ENCODE data around the gene MRGPRX4. TPM values are rescaled to one million over a fixed set of nuclear protein-coding genes. Genes with fewer than 3 reads are reported as not detected.
"Not testable (repeated sequence)": the region's sequence is repeated elsewhere in the genome, so short reads cannot be mapped to it uniquely, and the experiment has no call there.

MRGPRX4 gene
- total and polyA plus RNA-seq, 2 donors from 2014 or later, result not detected

DNA sequence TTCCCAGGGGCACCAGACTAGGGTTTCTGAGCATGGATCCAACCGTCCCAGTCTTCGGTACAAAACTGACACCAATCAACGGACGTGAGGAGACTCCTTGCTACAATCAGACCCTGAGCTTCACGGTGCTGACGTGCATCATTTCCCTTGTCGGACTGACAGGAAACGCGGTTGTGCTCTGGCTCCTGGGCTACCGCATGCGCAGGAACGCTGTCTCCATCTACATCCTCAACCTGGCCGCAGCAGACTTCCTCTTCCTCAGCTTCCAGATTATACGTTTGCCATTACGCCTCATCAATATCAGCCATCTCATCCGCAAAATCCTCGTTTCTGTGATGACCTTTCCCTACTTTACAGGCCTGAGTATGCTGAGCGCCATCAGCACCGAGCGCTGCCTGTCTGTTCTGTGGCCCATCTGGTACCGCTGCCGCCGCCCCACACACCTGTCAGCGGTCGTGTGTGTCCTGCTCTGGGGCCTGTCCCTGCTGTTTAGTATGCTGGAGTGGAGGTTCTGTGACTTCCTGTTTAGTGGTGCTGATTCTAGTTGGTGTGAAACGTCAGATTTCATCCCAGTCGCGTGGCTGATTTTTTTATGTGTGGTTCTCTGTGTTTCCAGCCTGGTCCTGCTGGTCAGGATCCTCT lies 709 bp downstream of the MRGPRX4 start:
- Histone ChIP-seq H3K4me1 (ENCODE audit: control insufficient read depth in 2 of 3, insufficient read depth in 2 of 3, low read depth in 1 of 3, low read length in 3 of 3) (no peaks in the 10 kb centered on the region), H3K4me3 (ENCODE audit: low read length in 3 of 3) (no peak overlapping the region), H3K27me3 (ENCODE audit: control insufficient read depth, insufficient read depth, low read length) (no peaks in the 10 kb centered on the region), H3K9ac (ENCODE audit: low read length in 3 of 3) (no peak overlapping the region), H3K36me3 (ENCODE audit: control insufficient read depth in 2 of 3, insufficient read depth in 3 of 3, low read length in 3 of 3) (no peaks in the 10 kb centered on the region), H3K27ac (ENCODE audit: low read depth in 2 of 2, low read length in 2 of 2) (no peak overlapping the region), H3K9me3 (ENCODE audit: control insufficient read depth in 2 of 3, insufficient read depth in 1 of 3, low read length in 3 of 3) (no peaks in the 10 kb centered on the region)
- TF ChIP-seq, protein P1, sequence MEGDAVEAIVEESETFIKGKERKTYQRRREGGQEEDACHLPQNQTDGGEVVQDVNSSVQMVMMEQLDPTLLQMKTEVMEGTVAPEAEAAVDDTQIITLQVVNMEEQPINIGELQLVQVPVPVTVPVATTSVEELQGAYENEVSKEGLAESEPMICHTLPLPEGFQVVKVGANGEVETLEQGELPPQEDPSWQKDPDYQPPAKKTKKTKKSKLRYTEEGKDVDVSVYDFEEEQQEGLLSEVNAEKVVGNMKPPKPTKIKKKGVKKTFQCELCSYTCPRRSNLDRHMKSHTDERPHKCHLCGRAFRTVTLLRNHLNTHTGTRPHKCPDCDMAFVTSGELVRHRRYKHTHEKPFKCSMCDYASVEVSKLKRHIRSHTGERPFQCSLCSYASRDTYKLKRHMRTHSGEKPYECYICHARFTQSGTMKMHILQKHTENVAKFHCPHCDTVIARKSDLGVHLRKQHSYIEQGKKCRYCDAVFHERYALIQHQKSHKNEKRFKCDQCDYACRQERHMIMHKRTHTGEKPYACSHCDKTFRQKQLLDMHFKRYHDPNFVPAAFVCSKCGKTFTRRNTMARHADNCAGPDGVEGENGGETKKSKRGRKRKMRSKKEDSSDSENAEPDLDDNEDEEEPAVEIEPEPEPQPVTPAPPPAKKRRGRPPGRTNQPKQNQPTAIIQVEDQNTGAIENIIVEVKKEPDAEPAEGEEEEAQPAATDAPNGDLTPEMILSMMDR (IDR thresholded peaks at IDR 0.05; ENCODE audit: borderline replicate concordance, extremely low read depth, insufficient read depth), result no peak
- DNase-seq (no peak), FAIRE-seq (no peak)
- intact Hi-C loops (cut with DNase I), result no loop called here

DNA sequence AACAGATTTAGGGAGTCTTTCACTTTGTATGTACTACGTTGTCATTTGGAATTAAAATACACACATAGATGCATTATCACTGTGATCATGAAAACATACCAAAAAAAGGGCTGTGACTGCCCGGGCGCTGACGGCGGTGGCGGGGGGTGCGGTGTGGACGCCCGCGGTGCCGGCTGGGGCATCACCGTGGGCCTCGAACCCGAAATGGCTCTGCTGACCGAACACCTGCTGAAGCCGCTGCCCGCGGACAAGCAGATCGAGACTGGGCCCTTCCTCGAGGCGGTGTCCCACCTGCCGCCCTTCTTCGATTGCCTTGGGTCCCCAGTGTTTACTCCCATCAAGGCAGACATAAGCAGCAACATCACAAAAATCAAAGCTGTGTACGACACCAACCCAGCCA lies 16.2 kb downstream of the MRGPRX4 start:
- FAIRE-seq (no peak), DNase-seq (peak in 1 of 5 donors; percentile 36)
- no peak overlapping the region for H3K9ac ChIP-seq (ENCODE audit: low read length in 3 of 3)
- H3K36me3 ChIP-seq (ENCODE audit: control insufficient read depth in 2 of 3, insufficient read depth in 3 of 3, low read length in 3 of 3), result no peaks in the 10 kb centered on the region
- TF ChIP-seq, protein P1 (IDR thresholded peaks at IDR 0.05; ENCODE audit: borderline replicate concordance, extremely low read depth, insufficient read depth), result no peak
- no peak overlapping the region for H3K4me3 ChIP-seq (ENCODE audit: low read length in 3 of 3)
- intact Hi-C loops (cut with DNase I), result no loop called here
- no peaks in the 10 kb centered on the region for H3K4me1 ChIP-seq (ENCODE audit: control insufficient read depth in 2 of 3, insufficient read depth in 2 of 3, low read depth in 1 of 3, low read length in 3 of 3)
- H3K27ac ChIP-seq (ENCODE audit: low read depth in 2 of 2, low read length in 2 of 2), result no peak overlapping the region
- no peaks in the 10 kb centered on the region for H3K27me3 ChIP-seq (ENCODE audit: control insufficient read depth, insufficient read depth, low read length)
- no peaks in the 10 kb centered on the region for H3K9me3 ChIP-seq (ENCODE audit: control insufficient read depth in 2 of 3, insufficient read depth in 1 of 3, low read length in 3 of 3)

DNA sequence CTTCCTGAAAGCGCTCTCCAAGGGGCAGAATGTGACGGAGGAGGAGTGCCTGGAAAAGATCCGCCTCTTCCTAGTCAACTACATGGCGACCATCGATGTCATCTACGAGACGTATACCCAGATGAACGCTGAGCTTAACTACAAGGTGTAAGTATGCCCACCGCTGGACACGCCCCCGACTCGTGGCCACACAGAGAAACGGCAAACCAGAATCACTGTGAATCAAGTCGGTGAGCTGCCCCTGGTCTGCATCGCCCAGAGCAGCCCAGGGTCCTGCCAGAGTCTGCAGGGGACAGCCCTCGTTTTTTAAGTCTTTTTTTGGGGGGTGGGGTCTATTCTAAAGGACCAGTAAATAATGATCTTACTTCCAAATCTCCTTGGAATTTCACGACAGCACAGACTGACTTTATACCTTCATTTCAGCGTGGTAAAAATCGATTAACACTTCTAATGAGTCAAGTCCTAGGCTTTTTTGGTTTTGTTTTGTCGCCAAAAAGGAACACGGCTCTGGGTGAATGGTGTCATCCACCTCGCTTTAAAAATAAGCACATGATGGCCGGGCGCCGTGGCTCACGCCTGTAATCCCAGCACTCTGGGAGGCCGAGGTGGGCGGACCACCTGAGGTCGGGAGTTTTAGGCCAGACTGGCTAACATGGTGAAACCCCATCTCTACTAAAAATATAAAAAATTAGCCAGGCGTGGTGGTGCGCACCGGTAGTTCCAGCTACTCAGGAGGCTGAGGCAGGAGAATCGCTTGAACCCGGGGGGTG lies 17.0 kb downstream of the MRGPRX4 start:
- intact Hi-C loops (cut with DNase I); H3K4me1 ChIP-seq (ENCODE audit: control insufficient read depth in 2 of 3, insufficient read depth in 2 of 3, low read depth in 1 of 3, low read length in 3 of 3); DNase-seq; H3K9ac ChIP-seq (ENCODE audit: low read length in 3 of 3); H3K27me3 ChIP-seq (ENCODE audit: control insufficient read depth, insufficient read depth, low read length); FAIRE-seq; H3K27ac ChIP-seq (ENCODE audit: low read depth in 2 of 2, low read length in 2 of 2); H3K36me3 ChIP-seq (ENCODE audit: control insufficient read depth in 2 of 3, insufficient read depth in 3 of 3, low read length in 3 of 3); H3K9me3 ChIP-seq (ENCODE audit: control insufficient read depth in 2 of 3, insufficient read depth in 1 of 3, low read length in 3 of 3); H3K4me3 ChIP-seq (ENCODE audit: low read length in 3 of 3): not testable (repeated sequence)

DNA sequence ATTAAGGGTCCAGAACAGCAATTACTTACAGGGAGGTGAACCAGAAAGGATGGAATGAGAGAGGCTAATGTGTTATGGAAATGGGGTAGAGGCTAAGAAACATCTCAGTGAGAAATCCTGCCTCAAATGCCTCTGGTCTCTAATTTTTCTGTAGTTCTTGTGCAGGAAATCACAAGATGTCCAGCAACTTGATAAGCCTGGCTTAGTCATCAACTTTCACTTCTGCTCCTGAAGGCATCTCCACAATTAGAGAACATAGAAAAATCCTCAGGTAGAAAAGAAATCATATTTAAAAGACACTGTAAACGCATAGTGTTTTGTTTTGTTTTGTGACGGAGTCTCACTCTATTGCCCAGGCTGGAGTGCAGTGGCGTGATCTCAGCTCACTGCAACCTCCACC lies 18.7 kb downstream of the MRGPRX4 start:
- no peak overlapping the region for H3K9ac ChIP-seq (ENCODE audit: low read length in 3 of 3)
- no peak overlapping the region for H3K4me3 ChIP-seq (ENCODE audit: low read length in 3 of 3)
- no peak for DNase-seq
- no peaks in the 10 kb centered on the region for H3K4me1 ChIP-seq (ENCODE audit: control insufficient read depth in 2 of 3, insufficient read depth in 2 of 3, low read depth in 1 of 3, low read length in 3 of 3)
- no peak overlapping the region for H3K27ac ChIP-seq (ENCODE audit: low read depth in 2 of 2, low read length in 2 of 2)
- no peak for FAIRE-seq
- TF ChIP-seq, protein P1 (IDR thresholded peaks at IDR 0.05; ENCODE audit: borderline replicate concordance, extremely low read depth, insufficient read depth), result no peak
- H3K9me3 ChIP-seq (ENCODE audit: control insufficient read depth in 2 of 3, insufficient read depth in 1 of 3, low read length in 3 of 3), result no peaks in the 10 kb centered on the region
- intact Hi-C loops (cut with DNase I), result no loop called here
- no peaks in the 10 kb centered on the region for H3K36me3 ChIP-seq (ENCODE audit: control insufficient read depth in 2 of 3, insufficient read depth in 3 of 3, low read length in 3 of 3)
- no peaks in the 10 kb centered on the region for H3K27me3 ChIP-seq (ENCODE audit: control insufficient read depth, insufficient read depth, low read length)

Data from kidney (tissue), 14 donors.